ENCODE results near the gene STRBP. TPM values are rescaled to one million over a fixed set of nuclear protein-coding genes. Genes with fewer than 3 reads are reported as not detected.
A peak's percentile ranks its signal among the peaks of the same experiment; 100 is the strongest.
"Not testable (repeated sequence)": the region's sequence is repeated elsewhere in the genome, so short reads cannot be mapped to it uniquely, and the experiment has no call there.

STRBP gene
- total RNA-seq, 1 donor from 2014 or later, result 58.9 TPM

DNA sequence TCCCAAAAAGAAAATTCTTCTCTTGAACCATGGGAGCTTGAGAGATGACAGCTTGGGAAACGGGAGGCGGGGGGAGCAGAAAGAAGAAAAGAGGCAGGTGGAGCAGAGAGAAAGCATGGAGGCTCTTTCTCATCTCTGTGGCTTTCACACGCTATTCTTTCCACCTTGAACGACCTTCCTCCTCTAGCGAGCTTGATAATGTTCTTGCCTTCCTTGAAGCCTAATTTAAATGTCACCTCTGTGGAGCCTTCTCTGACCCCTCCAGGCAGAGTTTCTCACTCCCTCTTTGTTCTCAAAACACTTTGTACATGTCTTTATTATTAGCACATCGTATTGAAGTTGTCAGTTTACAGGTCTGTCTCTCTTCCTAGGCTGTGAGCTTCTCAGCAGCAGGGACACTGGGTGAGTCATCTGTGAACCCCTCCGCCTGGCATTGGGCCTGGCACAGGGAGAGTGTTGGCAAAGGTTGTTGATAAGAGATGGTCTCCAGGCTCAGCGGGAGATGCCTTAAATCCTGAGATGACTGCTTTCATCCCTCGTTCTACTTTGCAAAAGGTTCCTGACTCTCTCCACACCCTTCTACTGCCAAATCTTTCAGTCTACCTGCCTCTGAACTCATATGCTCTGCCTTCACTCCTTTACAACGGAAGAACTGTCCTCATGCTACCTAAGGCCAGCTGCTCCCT lies 14.1 kb upstream of the STRBP start:
- peaks cover 6% of the 10 kb centered on the region for H3K9me3 Mint-ChIP-seq

DNA sequence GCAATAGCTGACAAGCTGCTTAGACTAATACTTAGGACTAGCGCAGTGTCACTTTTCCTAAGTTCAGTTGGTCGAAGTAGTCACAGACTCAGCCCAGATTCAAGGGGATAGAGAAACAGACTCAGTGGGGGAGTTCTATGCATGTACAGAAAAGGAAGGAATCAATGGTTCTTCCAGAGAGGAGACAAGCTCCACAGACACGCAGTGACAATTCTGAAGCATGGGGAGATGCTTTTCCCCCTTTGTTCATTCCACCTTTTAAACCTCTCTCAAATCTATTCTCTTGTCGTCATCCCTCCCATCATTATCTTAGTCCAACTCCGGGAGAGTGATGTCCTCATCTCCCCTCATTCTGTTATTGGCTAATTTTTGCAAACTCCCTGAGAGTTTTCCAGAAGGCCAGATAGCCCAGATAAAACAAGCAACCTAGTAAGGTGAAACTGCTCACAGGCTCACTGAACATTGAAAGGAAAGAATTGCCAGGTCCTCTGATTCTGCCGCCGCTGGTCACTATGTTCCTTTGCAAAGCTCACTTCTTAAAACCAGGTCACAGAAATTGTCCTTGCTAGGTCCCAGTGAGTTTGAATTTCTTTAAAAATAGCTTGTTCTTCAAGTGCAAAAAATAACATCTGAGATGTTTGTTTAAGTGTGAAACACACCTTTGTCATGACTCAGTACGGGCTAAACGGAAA lies 13.4 kb upstream of the STRBP start:
- TF ChIP-seq CTCF (conservative IDR thresholded peaks at IDR 0.05), result no peak
- Mint-ChIP-seq H3K4me1 (no peaks in the 10 kb centered on the region), H3K9me3 (peaks cover 6% of the 10 kb centered on the region), H3K4me3 (no peak overlapping the region), H3K27ac (ENCODE audit: unreplicated experiment) (no peak overlapping the region), H3K36me3 (ENCODE audit: low read depth) (no peaks in the 10 kb centered on the region), H3K27me3 (ENCODE audit: low read depth) (no peaks in the 10 kb centered on the region)
- no peak for DNase-seq (ENCODE audit: low read depth, low spot score)

More for the DNA sequence above, 14.1 kb upstream of the STRBP start:
- no peak overlapping the region for H3K4me3 Mint-ChIP-seq
- H3K27me3 Mint-ChIP-seq (ENCODE audit: low read depth), result no peaks in the 10 kb centered on the region
- H3K4me1 Mint-ChIP-seq, result no peaks in the 10 kb centered on the region
- no peak for TF ChIP-seq CTCF (conservative IDR thresholded peaks at IDR 0.05)
- H3K36me3 Mint-ChIP-seq (ENCODE audit: low read depth), result no peaks in the 10 kb centered on the region
- H3K27ac Mint-ChIP-seq (ENCODE audit: unreplicated experiment), result no peak overlapping the region
- no peak for DNase-seq (ENCODE audit: low read depth, low spot score)

DNA sequence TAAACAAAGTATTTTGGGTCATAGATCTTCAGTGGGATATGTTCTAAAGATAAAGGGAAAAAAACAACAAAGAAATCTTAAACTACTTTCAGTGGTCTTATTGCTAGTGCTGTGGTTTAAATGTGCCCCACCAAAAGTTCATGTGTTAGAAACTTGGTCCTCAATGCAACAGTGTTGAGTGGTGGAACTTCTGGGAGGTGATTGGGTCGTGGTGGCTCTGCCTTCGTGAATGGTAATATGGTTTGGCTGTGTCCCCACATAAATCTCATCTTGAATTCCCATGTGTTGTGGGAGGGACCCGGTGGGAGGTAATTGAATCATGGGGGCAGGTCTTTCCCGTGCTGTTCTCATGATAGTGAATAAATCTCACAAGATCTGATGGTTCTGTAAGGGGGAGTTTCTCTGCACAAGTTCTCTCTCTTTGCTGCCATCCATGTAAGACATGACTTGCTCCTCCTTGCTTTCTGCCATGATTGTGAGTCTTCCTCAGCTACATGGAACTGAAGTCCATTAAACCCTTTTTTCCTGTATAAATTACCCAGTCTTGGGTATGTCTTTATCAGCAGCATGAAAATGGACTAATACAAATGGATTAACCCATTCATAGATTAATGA lies 10.6 kb upstream of the STRBP start:
- not testable (repeated sequence) for H3K4me3 Mint-ChIP-seq; H3K4me1 Mint-ChIP-seq; H3K27me3 Mint-ChIP-seq (ENCODE audit: low read depth); H3K36me3 Mint-ChIP-seq (ENCODE audit: low read depth); H3K27ac Mint-ChIP-seq (ENCODE audit: unreplicated experiment); DNase-seq (ENCODE audit: low read depth, low spot score); H3K9me3 Mint-ChIP-seq

DNA sequence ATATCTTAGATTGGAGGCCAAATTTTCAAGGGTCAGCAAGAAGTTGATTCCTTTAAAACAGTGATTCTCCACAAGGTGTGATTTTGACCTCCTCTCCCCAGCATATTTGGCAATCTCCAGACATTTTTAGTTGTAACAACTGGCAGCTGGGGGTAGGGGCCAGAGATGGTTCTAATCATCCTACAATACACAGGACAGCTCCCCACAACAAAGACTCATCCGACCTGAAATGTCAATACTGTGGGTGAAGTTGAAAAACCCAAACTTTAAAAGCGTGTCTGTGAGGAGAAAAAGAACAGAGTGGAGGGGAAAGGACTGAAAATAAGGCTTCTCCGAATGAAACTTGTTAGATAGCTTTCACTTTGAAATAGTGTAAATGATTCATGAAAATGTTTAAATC lies 10.0 kb upstream of the STRBP start:
- Mint-ChIP-seq H3K27ac (ENCODE audit: unreplicated experiment) (no peak overlapping the region), H3K9me3 (peaks cover 9% of the 10 kb centered on the region), H3K4me3 (no peak overlapping the region), H3K4me1 (peaks cover 7% of the 10 kb centered on the region), H3K27me3 (ENCODE audit: low read depth) (no peaks in the 10 kb centered on the region), H3K36me3 (ENCODE audit: low read depth) (no peaks in the 10 kb centered on the region)
- DNase-seq (ENCODE audit: low read depth, low spot score), result no peak
- no peak for TF ChIP-seq CTCF (conservative IDR thresholded peaks at IDR 0.05)

DNA sequence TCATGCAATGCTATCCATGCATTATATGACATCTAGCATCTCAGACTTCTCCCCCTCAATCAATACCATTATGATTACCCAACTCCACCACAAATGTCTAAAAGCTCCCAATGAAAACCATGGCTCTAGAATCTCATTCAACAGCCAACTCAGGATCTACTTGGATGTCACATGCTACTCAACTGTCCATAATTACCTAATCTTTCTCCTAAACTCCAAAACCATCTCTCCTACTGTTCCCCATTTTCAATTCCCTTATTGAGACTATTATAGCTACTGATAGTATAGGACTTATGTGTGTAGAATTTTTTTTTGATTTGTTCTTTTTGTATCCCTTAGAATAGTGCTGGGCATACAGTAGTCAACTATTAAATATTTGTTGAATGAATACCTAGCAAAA lies 8.2 kb upstream of the STRBP start:
- H3K4me3 Mint-ChIP-seq, result no peak overlapping the region
- H3K36me3 Mint-ChIP-seq (ENCODE audit: low read depth), result no peaks in the 10 kb centered on the region
- no peak for TF ChIP-seq CTCF (conservative IDR thresholded peaks at IDR 0.05)
- peaks cover 9% of the 10 kb centered on the region for H3K9me3 Mint-ChIP-seq
- peaks cover 7% of the 10 kb centered on the region for H3K4me1 Mint-ChIP-seq
- H3K27ac Mint-ChIP-seq (ENCODE audit: unreplicated experiment), result no peak overlapping the region
- DNase-seq (ENCODE audit: low read depth, low spot score), result no peak
- H3K27me3 Mint-ChIP-seq (ENCODE audit: low read depth), result no peaks in the 10 kb centered on the region

DNA sequence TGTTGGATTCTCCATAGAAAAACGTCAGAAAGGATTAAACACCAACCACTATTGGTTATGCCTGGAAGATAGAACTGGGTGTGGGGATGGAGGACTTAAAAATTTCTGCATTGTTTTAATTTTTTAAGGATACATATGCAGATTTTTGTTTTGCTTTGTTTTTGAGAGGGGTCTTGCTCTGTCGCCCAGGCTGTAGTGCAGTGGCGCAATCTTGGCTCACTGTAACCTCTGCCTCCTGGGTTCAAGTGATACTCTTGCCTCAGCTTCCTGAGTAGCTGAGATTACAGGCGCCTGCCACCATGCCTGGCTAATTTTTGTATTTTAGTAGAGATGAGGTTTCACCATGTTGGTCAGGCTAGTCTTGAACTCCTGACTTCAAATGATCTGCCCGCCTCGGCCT lies 2.7 kb upstream of the STRBP start:
- peak overlapping the region; percentile 56 for H3K4me3 Mint-ChIP-seq
- H3K36me3 Mint-ChIP-seq (ENCODE audit: low read depth); H3K27ac Mint-ChIP-seq (ENCODE audit: unreplicated experiment); DNase-seq (ENCODE audit: low read depth, low spot score); H3K27me3 Mint-ChIP-seq (ENCODE audit: low read depth); H3K9me3 Mint-ChIP-seq: not testable (repeated sequence)
- peaks cover 19% of the 10 kb centered on the region for H3K4me1 Mint-ChIP-seq

All from neural crest cell (in vitro differentiated cells).